CD4-positive, alpha-beta T cell (primary cell): ENCODE measurements around the gene DEPP1. TPM values are rescaled to one million over a fixed set of nuclear protein-coding genes. Genes with fewer than 3 reads are reported as not detected.

Experiments used
- ATAC-seq: fragments of 200-7000 bp; cut with Tn5 transposase; one replicate; pipeline ENCODE4 v1.10.0; 2022; ENCODE audit warnings: mild to moderate bottlenecking; ENCODE audit not compliant: poor library complexity
- CTCF ChIA-PET: fragments of 350-600 bp; sonication (Branson Sonifier 250); formaldehyde crosslinking; loops from one replicate; lab custom pipeline; 2021; ENCODE audit warnings: antibody characterized with exemption, inconsistent platforms; lab: Charles Lee
- POLR2A ChIA-PET: fragments of 350-600 bp; sonication (Branson Sonifier 250); formaldehyde crosslinking; loops from one replicate; lab custom pipeline; 2021; ENCODE audit warnings: antibody characterized with exemption, inconsistent platforms; lab: Charles Lee
- DNase-seq, 14 experiments: peaks; one replicate each; pipeline ENCODE4 v3.0.0-alpha.2; 2013 to 2020; ENCODE audit warnings: mixed read lengths in 2 of 14
- H3K27ac ChIP-seq, 2 donors: one replicate each; pipeline versions ENCODE4 v1.5.1 to v1.7.0; 2013; ENCODE audit warnings: low read length in 2 of 2, low read depth in 1 of 2, mild to moderate bottlenecking in 1 of 2
- H3K27me3 ChIP-seq, 2 experiments: 1 replicate in 1 of 2; 2 replicates in 1 of 2; pipeline versions ENCODE4 v1.6.1 to v1.7.0; 2013; ENCODE audit warnings: low read length in 2 of 2, control low read depth in 1 of 2, mild to moderate bottlenecking in 1 of 2, moderate library complexity in 1 of 2; ENCODE audit not compliant: insufficient read depth in 2 of 2, control insufficient read depth in 1 of 2
- H3K36me3 ChIP-seq: one replicate; pipeline ENCODE4 v1.6.1; 2013; ENCODE audit warnings: low read length, control low read depth; ENCODE audit not compliant: insufficient read depth
- H3K4me1 ChIP-seq: one replicate; pipeline ENCODE4 v1.6.1; 2013; ENCODE audit warnings: low read length, control low read depth; ENCODE audit not compliant: insufficient read depth
- H3K4me3 ChIP-seq: one replicate; pipeline ENCODE4 v1.5.1; 2013; ENCODE audit warnings: mild to moderate bottlenecking, low read length, moderate library complexity
- H3K9me3 ChIP-seq, 2 experiments: 1 replicate in 1 of 2; 2 replicates in 1 of 2; pipeline versions ENCODE4 v1.6.1 to v1.7.0; 2013; ENCODE audit warnings: low read length in 2 of 2, mild to moderate bottlenecking in 2 of 2, control low read depth in 1 of 2, moderate library complexity in 1 of 2; ENCODE audit not compliant: control insufficient read depth in 1 of 2, insufficient read depth in 1 of 2
- H3K27ac Mint-ChIP-seq: one replicate; pipeline ENCODE4 v1.8.0; 2020; ENCODE audit warnings: mixed read lengths
- H3K27me3 Mint-ChIP-seq: one replicate; pipeline ENCODE4 v1.8.0; 2021; ENCODE audit warnings: mixed read lengths
- H3K36me3 Mint-ChIP-seq: one replicate; pipeline ENCODE4 v1.8.0; 2021; ENCODE audit warnings: low read depth, mixed read lengths
- H3K4me1 Mint-ChIP-seq: one replicate; pipeline ENCODE4 v1.8.0; 2021; ENCODE audit warnings: low read depth, mixed read lengths
- H3K4me3 Mint-ChIP-seq: one replicate; pipeline ENCODE4 v1.8.0; 2020; ENCODE audit warnings: mild to moderate bottlenecking, mixed read lengths
- H3K9me3 Mint-ChIP-seq: one replicate; pipeline ENCODE4 v1.8.0; 2020; ENCODE audit warnings: mixed read lengths
- CTCF ChIP-seq: fragments of 200-600 bp; IDR thresholded peaks from one replicate; pipeline ENCODE4 v1.8.0; 2022; ENCODE audit warnings: antibody characterized with exemption, mild to moderate bottlenecking
- intact Hi-C, 2 experiments: fragments of 100-400 bp; cut with DNase I in 1 of 2; cut with micrococcal nuclease in 1 of 2; formaldehyde crosslinking; loops; one replicate each; pipeline versions ENCODE4 v1.15.1 to v1.9.0; 2023 to 2025; cut with DNase I, micrococcal nuclease
- total RNA-seq, 174 experiments: library from RNA in 2 of 174; stranded (reverse) in 2 of 174; gene quantifications; one replicate each; pipeline ENCODE4 v1.2.3 and lab custom pipeline; 2021 to 2026

The DEPP1 gene
- total RNA-seq, 2 experiments from 2014 or later = not detected

DNA sequence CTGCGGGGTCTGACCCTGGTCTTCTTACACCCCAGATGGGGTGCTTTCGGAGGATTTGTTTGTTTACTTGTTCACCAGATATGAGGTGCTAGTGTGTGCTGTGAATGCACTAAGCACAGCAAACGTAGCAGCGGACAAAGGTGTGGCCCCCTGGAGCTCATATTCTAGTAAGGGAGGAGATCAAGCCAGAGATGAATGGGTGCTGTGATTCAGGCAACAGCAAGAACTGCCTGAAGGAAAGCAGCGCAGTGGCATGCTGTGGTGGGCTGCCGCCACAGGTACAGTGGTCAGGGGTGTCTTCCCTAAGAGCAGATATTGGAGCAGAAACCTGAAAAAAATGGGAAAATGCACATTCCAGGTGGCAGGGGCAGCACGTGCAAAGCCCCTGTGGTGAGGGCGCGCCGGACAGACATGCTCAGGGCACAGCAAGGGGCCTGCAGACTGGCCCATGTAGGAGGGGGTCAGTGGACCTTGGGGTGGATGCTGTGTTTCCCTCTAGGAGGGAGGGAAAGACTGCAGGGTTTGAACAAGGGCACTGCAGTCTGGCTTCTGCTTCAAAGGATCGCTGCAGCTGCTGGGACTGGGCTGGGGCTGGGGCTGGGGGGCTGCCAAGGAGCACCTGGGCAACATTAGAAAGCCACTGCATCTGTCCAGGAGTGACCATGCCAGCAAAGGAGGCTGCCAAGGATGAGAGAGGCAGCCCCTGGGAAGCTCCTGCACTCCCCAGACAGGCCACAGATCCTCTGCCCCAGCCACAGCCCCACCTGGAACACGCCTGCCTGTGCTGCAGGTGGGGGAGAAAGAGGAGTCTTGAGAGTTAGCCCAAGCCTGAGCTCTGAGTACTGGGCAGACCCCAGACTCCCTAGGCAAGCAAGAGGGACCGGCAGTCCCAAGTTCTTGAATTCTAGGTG lies 927 bp upstream of the DEPP1 start:
- H3K4me1 ChIP-seq = peaks cover 16% of the 10 kb centered on the region
- TF ChIP-seq CTCF = no peak
- intact Hi-C loops = loop anchor here in 1 of 2 experiments (5.0 kb wide), 1 partner anchor 1307 kb away; no protein-coding TSS in a partner anchor
- Mint-ChIP-seq H3K9me3 (no peaks in the 10 kb centered on the region), H3K27me3 (no peaks in the 10 kb centered on the region), H3K36me3 (no peaks in the 10 kb centered on the region), H3K4me3 (no peak overlapping the region), H3K27ac (no peak overlapping the region), H3K4me1 (peaks cover 4% of the 10 kb centered on the region)
- H3K27ac ChIP-seq = no peak overlapping the region
- POLR2A ChIA-PET = interaction anchor here (1.2 kb wide), 1 partner anchor 21 kb away, joined by 4 read pairs; no protein-coding TSS in a partner anchor
- CTCF ChIA-PET = no interaction called here
- H3K36me3 ChIP-seq = no peaks in the 10 kb centered on the region
- peak in 1 of 14 experiments; percentile 12 for DNase-seq
- no peak for ATAC-seq
- no peak overlapping the region for H3K4me3 ChIP-seq
- H3K27me3 ChIP-seq = no peaks in the 10 kb centered on the region
- H3K9me3 ChIP-seq = no peaks in the 10 kb centered on the region

GRCh38 chr10:44978213-44978569 lies 418 bp downstream of the DEPP1 start:
- CTCF ChIA-PET = no interaction called here
- H3K9me3 Mint-ChIP-seq = no peaks in the 10 kb centered on the region
- H3K4me3 Mint-ChIP-seq = no peak overlapping the region
- Histone ChIP-seq H3K4me1 (peaks cover 30% of the 10 kb centered on the region), H3K9me3 (no peaks in the 10 kb centered on the region), H3K27me3 (no peaks in the 10 kb centered on the region), H3K36me3 (no peaks in the 10 kb centered on the region), H3K4me3 (no peak overlapping the region), H3K27ac (no peak overlapping the region)
- H3K27ac Mint-ChIP-seq = no peak overlapping the region
- no peak for ATAC-seq
- H3K4me1 Mint-ChIP-seq = peaks cover 4% of the 10 kb centered on the region
- intact Hi-C loops = loop anchor here in 1 of 2 experiments (5.0 kb wide), 1 partner anchor 1306 kb away; no protein-coding TSS in a partner anchor
- POLR2A ChIA-PET = interaction anchor here (0.5 to 1.2 kb wide), 3 partner anchors 14 to 22 kb away, joined by 3 to 4 read pairs (median 3); no protein-coding TSS in a partner anchor
- no peak for TF ChIP-seq CTCF
- H3K36me3 Mint-ChIP-seq = no peaks in the 10 kb centered on the region
- DNase-seq = no peak
- H3K27me3 Mint-ChIP-seq = no peaks in the 10 kb centered on the region

DNA sequence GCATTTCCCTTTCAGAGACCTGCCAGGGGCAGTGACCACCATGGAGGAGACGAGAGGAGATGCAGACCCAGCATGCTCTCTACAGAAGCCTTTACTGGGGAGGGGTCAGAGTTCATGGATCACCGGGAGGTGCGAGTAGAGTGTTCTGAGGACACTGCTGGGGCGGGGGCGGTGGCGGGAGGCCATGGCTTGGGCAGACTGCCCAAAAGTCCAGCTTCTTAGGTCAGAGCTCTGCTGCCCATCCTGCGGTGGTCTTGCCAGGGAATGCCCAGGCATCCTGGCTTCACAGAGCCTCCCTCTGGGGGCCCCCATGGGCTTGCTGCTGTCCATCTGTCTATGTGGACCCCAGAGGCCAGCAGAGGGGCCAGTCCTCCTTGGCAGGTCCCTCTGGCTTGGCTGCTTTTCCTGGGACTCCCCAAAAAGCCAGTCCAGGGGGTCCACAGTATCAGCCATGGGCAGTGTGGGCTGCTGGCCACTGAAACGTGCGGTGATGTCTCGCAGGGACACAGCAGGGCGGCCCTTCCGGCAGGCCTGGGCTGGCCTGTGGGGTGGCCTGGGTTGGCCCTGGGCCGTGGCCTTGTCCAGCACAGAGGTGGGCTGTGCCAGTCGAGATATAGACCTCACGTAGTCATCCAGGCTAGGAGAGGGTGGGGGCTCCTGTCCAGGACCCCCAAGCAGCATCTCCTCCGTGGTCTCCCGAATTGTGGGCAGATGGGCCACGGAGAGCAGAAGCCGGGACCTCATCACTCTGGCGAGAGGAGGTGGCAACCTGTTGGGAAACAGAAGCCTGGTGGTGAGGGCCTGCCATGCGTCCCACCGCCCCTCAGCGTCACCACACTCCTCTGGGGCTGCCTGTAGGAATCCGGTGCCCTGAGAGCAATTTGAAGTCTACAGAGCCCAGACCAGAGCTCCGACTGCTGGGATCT lies 1.1 kb downstream of the DEPP1 start:
- H3K4me3 Mint-ChIP-seq = no peak overlapping the region
- POLR2A ChIA-PET = interaction anchor here (0.5 to 1.2 kb wide), 3 partner anchors 13 to 23 kb away, joined by 3 to 4 read pairs (median 3); no protein-coding TSS in a partner anchor
- Histone ChIP-seq H3K27ac (no peak overlapping the region), H3K9me3 (no peaks in the 10 kb centered on the region), H3K36me3 (no peaks in the 10 kb centered on the region), H3K4me1 (peaks cover 32% of the 10 kb centered on the region), H3K27me3 (no peaks in the 10 kb centered on the region), H3K4me3 (no peak overlapping the region)
- peaks cover 4% of the 10 kb centered on the region for H3K4me1 Mint-ChIP-seq
- CTCF ChIA-PET = no interaction called here
- DNase-seq (peak in 1 of 14 experiments; percentile 7), ATAC-seq (no peak)
- H3K9me3 Mint-ChIP-seq = no peaks in the 10 kb centered on the region
- H3K27ac Mint-ChIP-seq = no peak overlapping the region
- intact Hi-C loops = loop anchor here in 1 of 2 experiments (5.0 kb wide), 1 partner anchor 1305 kb away; no protein-coding TSS in a partner anchor
- TF ChIP-seq CTCF = no peak
- H3K27me3 Mint-ChIP-seq = no peaks in the 10 kb centered on the region
- no peaks in the 10 kb centered on the region for H3K36me3 Mint-ChIP-seq
